Cardiac septum (tissue), 1 donor: ENCODE measurements around the gene UBE2E2. TPM values are rescaled to one million over a fixed set of nuclear protein-coding genes. Genes with fewer than 3 reads are reported as not detected.

Experiments used
- DNase-seq: peaks from one replicate; pipeline ENCODE4 v3.0.0-alpha.2; 2020; ENCODE audit warnings: low spot score
- intact Hi-C: fragments of 100-400 bp; cut with DNase I; formaldehyde crosslinking; loops from one replicate; pipeline ENCODE4 v1.14.0; 2022
- total RNA-seq: library from RNA; stranded (reverse); fragmentation: NEBNext Ultra II Directional; extraction: Animal tissue kit (Norgen Biotek cat#: 25700); gene quantifications from one replicate; pipeline ENCODE4 v1.2.1, GENCODE V29; 2021
- donor health status: DM: no; HTN: no; CAD: no.

The UBE2E2 gene
- total RNA-seq, 1 donor from 2014 or later, result 48.1 TPM

DNA sequence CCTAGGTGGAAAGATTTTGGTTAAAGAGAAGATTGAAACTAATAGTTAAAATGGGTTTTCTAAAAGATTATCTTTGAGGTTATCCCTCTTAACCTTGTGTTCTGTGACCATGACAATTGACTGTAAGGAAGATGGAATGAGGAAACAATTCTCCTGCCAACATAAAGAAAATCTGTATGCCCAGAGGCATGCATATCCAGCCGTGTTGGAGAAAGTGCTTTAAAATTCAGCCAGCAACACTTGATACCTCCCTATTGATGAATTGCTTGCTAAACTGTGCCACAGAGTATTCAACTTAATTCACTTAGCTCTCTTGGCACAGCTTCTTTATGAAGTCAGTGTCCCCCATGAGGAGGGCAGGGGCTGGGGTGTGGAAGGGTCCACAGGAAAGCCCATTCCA, 203.5 kb downstream of the UBE2E2 start:
- intact Hi-C loops, result no loop called here
- no peak for DNase-seq

- intact Hi-C loops, result no loop called here
- DNase-seq, result no peak
These were observed 214.9 kb downstream of the UBE2E2 start for GRCh38 chr3:23418026-23418425.

DNA sequence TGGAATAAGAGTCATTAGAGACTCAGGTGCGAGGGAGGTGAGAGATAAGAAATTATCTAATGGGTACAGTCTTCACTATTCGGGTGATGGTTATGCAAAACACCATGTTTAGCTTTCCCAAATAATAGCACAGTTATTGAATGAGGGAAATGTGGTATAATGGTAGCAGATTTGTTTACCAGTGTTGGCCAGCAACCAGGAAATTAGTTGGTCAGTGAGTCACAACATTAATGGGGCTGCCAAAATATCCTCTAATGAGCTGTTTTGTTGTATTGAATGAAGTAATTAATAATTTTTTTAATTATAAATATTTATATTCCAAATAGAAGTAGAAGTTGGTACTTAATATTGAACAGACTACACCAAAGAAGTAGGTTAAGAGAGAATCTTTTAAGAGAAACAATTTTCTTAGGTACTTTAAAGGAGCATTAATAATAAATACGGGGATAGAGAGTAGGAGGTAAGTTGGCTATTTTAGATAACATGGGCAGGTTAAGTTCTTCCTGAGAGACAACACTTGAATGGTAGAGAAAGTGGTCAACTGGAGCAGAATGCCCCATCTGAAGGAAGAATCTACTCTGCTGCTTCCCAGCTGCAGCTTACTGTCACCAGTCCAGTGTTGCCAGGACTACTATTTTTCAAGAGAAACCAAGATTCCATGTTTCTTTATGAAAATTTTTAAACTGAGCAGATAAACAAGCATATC, 218.8 kb downstream of the UBE2E2 start:
- intact Hi-C loops, result no loop called here
- DNase-seq, result no peak

GRCh38 chr3:23422517-23422851, 219.4 kb downstream of the UBE2E2 start:
- no peak for DNase-seq
- intact Hi-C loops, result no loop called here

DNA sequence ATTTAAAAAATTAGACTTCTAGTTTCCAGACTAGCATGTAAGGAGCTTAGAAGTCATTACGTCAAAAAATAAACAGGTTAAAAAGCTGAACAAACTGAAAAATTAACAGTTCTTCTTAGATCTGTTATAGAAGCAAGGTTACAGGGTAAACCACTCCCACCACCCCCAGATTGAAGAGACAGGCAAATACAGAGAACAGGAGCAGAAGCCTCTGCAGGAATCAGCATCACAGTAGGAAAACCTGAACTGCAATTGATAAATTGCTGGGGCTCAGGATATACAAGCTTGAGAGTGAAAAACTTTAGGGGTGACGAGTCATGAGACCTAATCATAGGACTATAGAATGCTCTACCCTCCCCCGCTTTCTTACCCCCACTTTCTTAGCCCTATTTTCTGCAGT, 222.3 kb downstream of the UBE2E2 start:
- no peak for DNase-seq
- intact Hi-C loops, result no loop called here

GRCh38 chr3:23430781-23431398, 227.8 kb downstream of the UBE2E2 start:
- intact Hi-C loops, result no loop called here

GRCh38 chr3:23431764-23432163, 228.6 kb downstream of the UBE2E2 start:
- intact Hi-C loops, result no loop called here
- DNase-seq, result no peak

More at GRCh38 chr3:23430781-23431398, 227.8 kb downstream of the UBE2E2 start:
- no peak for DNase-seq

- intact Hi-C loops, result no loop called here
- DNase-seq, result no peak
These were observed 232.2 kb downstream of the UBE2E2 start for GRCh38 chr3:23435318-23435717.

DNA sequence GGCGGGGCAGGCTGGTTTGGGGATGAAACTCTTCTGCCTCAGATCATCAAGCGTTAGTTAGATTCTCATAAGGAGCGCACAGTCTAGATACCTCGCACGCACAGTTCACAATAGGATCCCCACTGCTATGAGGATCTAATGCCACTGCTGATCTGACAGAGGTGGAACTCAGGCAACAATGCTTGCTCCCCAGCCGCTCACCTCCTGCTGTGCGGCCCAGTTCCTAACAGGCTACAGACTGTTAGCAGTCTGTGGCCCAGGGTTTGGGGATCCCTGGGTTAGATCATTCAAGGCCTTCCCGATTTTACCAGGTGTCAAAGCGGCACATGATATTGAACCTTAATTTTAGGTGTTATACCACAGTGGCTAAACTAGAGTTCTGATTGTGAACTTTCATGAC, 232.8 kb downstream of the UBE2E2 start:
- DNase-seq, result no peak
- intact Hi-C loops, result no loop called here

DNA sequence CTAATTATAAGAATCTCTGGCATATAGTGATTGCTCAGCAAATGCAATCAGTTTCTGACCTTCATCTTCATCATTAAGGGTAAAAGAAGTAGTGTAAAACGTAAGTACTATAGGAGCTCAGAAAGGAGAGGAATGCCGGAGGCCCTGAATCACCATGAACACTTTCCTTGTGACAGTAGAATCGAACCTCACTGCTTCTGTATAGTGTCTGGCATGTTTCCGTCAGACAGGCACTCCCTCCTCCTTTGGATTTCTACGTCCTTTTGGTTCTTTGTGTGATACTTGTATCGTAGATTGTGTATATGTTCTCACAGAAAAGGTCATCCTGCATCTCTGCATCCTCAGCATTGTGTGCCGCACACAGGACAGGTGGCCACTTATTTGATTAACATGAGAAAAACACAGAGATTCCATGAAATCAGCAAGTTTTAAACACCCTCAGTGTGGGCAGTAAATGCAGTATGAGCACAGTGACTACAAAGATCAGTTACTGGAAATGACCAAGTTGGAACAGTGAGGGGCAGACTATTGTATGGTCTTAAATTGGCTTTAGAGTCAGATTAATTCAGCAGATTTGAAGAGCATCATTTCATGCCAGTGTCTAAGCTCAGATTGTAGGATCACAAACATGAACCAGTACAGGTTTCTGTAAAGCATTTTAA, 234.5 kb downstream of the UBE2E2 start:
- DNase-seq, result no peak
- intact Hi-C loops, result no loop called here

- intact Hi-C loops, result no loop called here
- no peak for DNase-seq
These were observed 235.5 kb downstream of the UBE2E2 start for GRCh38 chr3:23438657-23439056.

GRCh38 chr3:23439080-23439479, 236.0 kb downstream of the UBE2E2 start:
- no peak for DNase-seq
- intact Hi-C loops, result no loop called here

DNA sequence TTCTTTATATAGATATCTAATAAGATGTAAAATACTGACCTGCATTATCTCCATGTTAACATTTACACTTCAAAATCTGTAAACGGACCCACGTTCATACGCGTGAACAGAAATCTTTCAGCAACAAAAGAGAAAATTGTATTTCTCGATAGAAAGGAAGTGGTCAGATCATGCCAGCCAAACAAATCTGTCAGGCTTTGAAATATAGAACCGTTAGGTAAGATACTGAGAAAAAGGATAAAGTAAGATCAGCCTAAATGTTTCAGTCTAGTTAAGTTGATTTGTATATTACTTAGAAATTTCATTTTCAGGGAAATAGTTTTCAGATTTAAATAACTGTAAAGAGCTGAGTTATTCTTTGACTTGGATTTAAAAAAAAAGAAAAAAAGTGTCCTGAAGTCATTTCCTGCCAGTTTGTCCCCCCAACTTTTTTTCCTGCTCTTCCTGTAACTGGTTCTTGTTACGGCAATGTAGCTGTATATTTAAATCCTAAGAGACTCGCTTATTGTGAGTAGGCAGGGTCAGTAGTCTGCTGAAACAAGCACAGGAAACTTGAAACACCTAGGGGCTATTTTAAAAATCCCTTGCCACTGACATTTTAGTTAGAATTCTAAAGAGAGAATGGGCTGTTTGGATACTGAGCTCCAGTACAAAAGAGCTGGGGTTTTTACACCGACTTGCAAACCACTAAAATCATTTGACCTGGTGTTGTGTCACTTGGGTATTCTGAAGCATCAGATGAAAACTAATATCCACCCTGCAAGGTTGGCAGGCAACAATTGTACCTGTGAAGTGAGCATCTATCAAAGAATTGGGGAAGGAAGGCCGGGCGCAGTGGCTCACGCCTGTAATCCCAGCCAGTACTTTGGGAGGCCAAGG, 237.5 kb downstream of the UBE2E2 start:
- intact Hi-C loops, result no loop called here
- DNase-seq, result no peak

DNA sequence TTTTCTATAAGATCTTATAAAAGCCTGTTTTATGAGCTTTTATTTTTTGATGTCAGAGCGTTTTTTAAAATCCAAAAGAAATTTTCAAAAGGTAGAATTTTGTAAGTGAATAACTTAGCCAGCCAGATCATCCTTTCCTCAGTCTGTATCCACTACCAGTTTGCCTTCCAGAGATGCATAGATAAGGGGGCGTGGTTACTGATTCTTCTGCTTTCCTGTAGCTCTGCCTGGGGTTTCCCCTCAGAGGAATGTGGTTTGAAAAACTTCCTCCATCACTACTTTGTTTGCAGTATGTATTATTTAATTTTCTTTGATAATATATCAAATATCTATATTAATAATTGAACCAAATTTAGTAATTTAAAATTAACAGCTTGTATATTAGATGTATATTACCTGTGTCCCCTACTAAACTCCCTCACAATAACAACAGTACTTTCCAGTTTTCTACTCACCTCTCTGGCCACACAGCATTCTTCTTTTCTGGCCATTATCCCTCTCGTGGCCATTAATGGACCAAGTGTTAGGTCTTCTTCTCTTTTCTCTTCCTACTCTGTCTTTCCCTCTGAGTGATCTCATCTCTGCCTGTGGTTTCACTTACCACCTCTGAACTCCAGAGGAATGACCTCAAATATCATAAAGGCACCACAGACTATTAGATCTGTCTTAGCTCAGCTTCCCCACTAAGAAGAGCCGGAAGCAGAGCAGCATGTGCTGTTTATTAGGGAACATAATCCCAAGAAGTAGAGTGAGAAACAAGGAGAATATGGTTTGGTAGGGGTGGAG, 239.7 kb downstream of the UBE2E2 start:
- intact Hi-C loops, result no loop called here
- no peak for DNase-seq

- intact Hi-C loops, result no loop called here
- DNase-seq, result no peak
These were observed 241.3 kb downstream of the UBE2E2 start for GRCh38 chr3:23444386-23444785.

- intact Hi-C loops, result no loop called here
- no peak for DNase-seq
These were observed 243.2 kb downstream of the UBE2E2 start for GRCh38 chr3:23446301-23446700.

DNA sequence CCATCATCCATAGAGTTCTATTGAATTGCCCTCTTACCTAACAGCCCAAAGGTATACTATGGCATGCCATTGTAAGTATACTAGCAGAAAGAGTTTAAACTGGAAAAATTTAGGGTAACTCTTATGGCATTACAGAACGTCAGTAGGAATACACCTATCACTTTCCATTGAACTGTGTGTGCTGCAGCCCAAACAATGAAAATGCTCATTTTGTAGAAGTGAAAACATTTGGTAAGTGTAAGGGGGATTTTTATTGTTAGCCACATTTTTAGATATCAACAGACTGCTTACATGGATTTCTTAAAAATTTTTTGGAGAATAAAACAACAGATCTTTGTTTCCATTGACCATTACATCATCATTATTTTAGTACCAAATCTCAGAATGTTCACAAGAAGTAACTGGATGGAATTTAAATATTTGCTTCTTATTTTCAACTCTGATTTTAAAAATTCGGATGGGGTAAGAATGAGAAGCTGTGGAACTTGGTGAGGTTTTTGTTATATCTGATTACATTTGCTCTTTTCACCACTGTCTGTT, 245.9 kb downstream of the UBE2E2 start:
- DNase-seq, result no peak
- intact Hi-C loops, result no loop called here

GRCh38 chr3:23450051-23450450, 246.9 kb downstream of the UBE2E2 start:
- intact Hi-C loops, result loop anchor here (10.0 kb wide), 1 partner anchor 245 kb away; the partner anchor contains the start of gene UBE2E2

DNA sequence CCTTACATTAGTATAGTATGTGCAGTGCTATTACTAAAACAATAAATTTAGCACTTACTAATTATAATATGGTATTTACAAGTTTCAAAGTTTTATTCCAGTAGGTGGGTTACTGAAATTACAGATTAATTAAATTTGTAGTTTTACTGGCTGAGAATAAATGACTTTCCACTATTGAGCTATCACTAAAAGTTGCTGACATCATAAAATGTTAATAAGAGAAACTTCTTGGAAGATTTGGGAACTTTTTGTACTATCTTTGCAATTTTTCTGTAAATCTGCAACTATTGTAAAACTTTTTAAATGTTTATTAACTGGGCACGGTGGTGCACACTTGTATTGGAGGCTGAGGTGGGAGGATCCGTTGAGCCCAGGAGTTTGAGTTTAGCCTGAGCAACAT, 247.7 kb downstream of the UBE2E2 start:
- DNase-seq, result no peak
- intact Hi-C loops, result loop anchor here (10.0 kb wide), 1 partner anchor 246 kb away; the partner anchor contains the start of gene UBE2E2

More at GRCh38 chr3:23450051-23450450, 246.9 kb downstream of the UBE2E2 start:
- no peak for DNase-seq
